HG03378 (cell line): ENCODE measurements around the gene RBBP6.

Experiments used
- ATAC-seq: cut with Tn5 transposase; IDR thresholded peaks from one replicate; pipeline ENCODE4 v1.9.1; 2021; ENCODE audit warnings: mild to moderate bottlenecking, moderate library complexity; ENCODE audit not compliant: unreplicated experiment

The RBBP6 gene

DNA sequence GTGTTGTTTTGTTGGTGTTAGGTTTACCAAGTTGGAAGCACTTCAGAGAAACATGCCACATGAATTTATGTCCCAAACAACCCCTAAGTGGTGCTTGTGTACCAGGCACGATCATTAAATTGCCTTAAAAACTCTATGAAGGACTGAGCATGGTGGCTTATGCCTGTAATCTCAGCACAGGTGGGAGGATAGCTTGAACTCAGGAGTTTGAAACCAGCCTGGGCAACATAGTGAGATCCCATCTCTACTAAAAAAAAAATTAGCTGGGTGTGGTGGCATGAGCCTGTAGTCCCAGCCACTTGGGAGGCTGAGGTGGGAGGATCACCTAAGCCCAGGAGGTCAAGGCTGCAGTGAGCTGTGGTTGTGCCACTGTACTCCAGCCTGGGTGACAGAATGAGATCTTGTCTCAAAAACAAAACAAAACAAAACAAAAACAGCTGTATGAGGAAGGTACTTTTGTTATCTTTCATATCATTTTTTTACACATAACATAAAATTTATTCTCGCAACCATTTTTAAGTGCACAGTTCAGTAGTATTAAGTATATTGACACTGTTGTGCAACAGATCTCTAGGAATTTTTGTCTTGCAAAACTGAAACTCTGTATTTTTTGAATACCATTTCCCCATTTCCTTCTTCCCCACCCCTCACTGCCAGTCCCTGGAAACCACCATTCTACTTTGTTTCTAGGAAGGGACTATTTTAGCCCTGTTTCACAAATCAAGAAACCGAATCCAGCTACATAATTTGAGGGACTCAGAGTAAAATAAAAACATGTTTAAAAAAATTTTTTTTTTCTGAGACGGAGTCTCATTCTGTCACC lies 14.3 kb upstream of the RBBP6 start:
- ATAC-seq = no peak

- no peak for ATAC-seq
These were observed 13.3 kb upstream of the RBBP6 start for GRCh38 chr16:24525970-24526559.

- ATAC-seq = no peak
These were observed 12.5 kb upstream of the RBBP6 start for GRCh38 chr16:24526701-24527495.

DNA sequence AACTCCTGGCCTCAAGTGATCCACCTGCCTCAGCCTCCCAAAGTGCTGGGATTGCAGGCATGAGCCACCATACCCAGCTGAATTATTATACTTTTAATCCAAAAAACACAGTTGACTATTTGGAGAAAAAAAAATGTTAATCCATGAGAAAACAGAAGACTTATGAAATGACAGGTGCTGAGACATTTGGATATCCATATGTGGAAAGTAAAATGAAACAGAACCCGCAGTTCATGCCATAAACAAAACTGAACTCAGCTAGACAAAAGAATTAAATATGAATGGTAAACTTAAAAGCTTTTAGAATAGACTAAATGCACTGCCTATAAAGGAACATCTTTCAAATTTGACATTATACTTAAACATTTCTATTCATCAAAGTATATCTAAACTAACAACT lies 8.2 kb upstream of the RBBP6 start:
- ATAC-seq = no peak

- no peak for ATAC-seq
These were observed 4.7 kb upstream of the RBBP6 start for GRCh38 chr16:24534620-24535019.

- ATAC-seq = no peak
These were observed 3.5 kb upstream of the RBBP6 start for GRCh38 chr16:24535827-24536226.

- ATAC-seq = no peak
These were observed 2.7 kb upstream of the RBBP6 start for GRCh38 chr16:24536671-24537070.

- no peak for ATAC-seq
These were observed 1.7 kb upstream of the RBBP6 start for GRCh38 chr16:24537474-24538337.

DNA sequence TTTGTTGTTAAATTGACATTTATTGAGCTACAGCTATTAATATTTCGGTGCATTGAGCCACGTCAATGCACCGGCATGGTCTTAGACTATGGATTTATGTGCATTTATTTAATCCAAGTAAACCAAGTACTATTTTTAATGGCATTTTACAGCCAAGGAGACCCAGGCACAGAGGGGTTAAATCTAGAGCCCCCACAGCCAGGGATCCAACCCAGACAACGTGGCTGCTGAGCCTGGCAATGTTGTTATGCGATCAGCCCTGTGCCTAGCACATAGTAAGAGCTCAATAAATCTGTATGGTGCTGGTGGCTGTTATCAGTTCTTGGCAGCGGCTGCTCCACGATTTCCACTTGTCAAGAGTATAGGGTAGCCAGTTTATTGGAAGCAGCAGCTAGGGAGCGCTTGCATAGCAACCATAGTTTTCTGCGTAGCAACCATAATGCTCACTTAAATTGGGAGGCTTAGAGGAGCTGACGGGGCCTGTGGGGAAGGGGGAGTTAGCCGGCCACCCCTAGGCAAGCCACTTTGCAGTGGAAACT lies 541 bp upstream of the RBBP6 start:
- no peak for ATAC-seq

DNA sequence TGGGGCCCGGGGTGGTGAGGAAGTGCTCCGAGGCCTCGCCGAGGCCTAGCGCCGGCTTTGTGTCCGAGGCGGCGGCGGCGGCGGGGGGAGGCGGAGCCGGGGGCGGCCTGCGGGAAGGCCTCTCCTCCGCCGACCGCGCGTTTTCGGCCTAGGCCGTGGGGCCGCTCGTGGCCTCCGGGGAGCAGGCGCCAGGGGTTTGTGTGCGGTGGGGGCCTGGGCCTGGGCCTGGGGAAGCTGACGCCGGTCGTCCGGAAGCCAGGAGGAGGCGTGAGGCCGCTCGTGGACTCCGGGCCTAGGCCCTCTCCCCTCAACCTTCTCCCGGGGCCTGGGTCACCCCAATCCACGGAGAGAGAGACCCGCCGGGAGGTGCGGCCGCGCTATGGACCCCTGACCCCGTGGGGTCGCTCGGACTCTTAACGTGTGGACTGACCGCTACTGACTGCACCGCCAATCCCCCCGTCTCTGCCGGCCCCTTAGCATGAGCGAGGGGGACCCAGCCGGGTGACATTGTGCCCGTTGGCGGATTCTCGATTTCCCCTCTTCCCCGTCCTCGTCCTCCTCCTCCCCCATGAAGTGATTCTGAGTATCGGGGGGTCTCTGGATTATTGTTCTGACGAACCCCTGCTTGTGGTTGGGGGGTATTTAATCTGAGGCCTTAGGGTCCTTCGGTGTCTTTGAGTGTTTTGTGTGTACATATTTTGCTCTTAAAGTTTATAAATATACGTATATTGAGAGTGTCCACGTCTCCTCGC lies 660 bp downstream of the RBBP6 start:
- ATAC-seq = peak; percentile 10

DNA sequence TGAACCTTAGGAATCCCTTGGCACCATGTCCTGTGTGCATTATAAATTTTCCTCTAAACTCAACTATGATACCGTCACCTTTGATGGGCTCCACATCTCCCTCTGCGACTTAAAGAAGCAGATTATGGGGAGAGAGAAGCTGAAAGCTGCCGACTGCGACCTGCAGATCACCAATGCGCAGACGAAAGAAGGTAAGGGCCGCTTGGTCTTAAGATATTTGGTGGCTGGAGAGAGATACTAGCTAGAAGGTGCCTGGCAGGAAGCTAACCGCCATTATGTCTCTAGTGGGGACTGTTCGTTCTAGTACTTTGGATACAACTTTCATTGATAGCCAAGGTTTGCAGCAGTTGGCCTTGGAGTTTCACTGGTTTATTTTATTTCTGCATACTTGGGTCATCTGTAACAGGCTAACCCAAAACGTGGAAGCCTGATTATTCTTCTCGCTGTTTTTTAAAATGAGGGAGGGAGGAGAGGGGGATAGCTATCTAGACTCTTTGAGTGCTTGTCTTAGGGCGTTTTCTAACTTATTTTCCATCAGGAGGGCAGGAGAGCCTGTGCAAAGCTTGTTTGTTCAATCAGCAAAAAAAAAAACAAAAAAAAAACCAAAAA lies 1.3 kb downstream of the RBBP6 start:
- no peak for ATAC-seq

DNA sequence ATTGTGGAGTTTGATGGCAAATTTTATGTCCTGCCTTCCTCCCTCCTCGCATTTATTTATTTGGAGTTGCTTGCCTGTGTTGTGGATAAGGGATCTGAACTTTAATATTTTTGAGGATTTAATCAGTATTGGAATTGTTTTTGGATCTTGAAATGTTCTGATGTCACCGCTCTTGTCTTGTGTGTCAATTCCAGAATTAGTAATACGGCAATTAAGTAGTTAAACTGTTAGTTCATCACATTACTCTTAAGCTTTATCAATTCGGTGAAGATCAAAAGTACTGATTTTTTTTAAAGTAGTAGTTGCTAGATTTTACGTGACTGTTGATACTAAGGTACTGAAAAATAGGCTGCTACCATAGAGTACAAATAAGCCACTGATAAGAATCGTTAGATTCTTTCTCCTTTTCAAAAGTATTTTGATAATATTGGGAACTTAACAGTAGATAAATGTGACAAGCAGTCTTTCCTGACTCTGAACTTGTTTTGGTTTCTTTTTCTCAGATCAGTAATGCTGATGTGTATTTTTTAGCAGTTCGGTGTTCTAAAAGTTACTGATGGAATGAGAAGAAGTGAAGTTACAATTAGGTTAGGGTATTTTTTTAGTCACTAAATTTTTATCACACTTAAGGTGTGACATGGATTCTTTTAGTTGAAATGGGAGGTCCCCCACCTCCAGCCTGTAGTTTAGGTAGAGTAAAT lies 2.0 kb downstream of the RBBP6 start:
- no peak for ATAC-seq

GRCh38 chr16:24543949-24544348 lies 4.6 kb downstream of the RBBP6 start:
- ATAC-seq = no peak

DNA sequence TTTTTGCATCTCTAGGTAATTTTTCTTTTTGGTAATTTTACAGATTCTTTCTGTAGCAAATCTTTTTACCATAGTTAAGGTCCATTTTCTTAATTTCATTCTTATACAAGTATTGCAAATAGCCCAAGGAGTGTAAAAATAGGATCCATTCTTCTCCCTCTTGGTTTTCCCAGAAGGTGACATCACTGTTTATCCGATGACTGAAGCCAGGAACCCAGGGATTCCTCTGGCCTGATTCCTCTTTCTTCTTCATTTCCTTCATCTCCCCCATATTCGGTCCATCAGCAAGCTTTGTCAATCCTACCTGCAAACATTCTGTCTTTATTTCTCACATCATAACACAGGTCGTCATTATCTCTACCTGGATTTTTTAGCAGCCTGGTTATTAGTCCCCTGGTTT lies 5.3 kb downstream of the RBBP6 start:
- ATAC-seq = no peak

- no peak for ATAC-seq
These were observed 10.9 kb downstream of the RBBP6 start for GRCh38 chr16:24550295-24550694.

GRCh38 chr16:24552705-24553246 lies 13.4 kb downstream of the RBBP6 start:
- no peak for ATAC-seq

DNA sequence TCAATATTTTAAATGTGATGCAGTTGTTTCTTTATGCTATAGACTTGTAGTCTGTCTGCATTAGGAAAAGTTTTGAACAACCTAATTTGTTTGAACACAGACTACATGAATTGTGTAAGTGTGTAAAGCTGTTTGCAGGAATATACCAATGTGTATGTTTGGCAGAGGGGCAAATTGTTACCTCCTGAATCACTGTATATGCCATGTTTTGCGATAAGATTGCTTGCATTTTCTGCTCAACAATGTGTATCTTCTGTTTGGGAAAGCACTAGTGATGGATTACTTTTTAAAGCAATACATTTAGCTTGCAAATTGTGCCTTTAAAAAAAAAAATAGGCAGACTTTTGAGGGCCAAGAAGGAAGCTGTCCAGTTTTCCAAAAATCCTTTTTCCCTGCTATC lies 14.6 kb downstream of the RBBP6 start:
- no peak for ATAC-seq

GRCh38 chr16:24555346-24555872 lies 16.0 kb downstream of the RBBP6 start:
- no peak for ATAC-seq
